RPMI8226 (cell line): Measurements from ENCODE around the gene OTUD6A.

Source experiments
- DNase-seq: peaks from one replicate; pipeline ENCODE4 v3.0.0-alpha.2; 2015

The OTUD6A gene

DNA sequence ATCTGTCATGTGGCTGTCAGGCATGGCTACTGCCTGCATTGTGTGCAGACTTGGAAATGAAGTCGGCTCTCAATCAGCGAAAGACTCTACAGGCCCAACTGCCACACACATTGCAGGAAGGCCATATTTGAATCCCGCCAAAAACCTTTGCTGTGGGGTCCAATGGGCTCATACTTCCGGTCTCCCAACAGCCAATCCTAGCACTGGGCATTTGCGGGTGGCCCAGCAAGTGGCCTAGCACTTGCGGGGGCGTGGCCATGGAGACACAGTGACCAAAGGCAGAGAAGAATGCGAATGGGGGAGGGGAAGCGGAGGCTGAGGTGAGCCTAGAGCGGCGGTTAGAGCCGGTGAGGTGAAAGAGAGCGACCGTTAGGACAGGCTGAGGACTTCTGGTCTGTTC is at the start of gene OTUD6A:
Gene OTUD6A (plus strand): TSS at position 382 of the 400 bp plus-strand sequence. CDS start 68 bp downstream, outside the sequence.
- no peak for DNase-seq

DNA sequence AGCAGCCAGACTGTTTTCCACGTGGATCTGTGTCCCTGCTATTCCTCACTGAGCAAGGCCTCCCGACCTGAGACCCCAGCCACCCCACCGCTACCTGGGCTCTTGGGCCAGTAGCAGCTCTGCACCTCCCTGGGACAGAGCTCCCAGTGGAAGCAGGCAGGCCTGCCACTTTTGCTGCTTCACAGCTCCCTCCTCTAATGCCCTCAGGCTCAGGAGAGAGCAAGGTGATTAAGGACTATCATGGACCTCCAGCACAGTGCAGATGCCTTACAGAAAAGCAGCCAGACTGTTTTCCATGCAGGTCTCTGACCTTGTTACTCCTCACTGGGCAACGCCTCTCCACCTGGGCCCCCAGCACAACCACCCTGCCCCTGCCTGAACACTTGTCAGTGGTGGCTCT is 49.5 kb upstream of the OTUD6A start:
- DNase-seq = no peak

- DNase-seq = no peak
Observed at GRCh38 chrX:70013466-70014381, 48.5 kb upstream of the OTUD6A start.

- DNase-seq = no peak
Observed at GRCh38 chrX:70016513-70016912, 45.7 kb upstream of the OTUD6A start.

- DNase-seq = no peak
Observed at GRCh38 chrX:70022616-70023015, 39.6 kb upstream of the OTUD6A start.

GRCh38 chrX:70025464-70025863 is 36.8 kb upstream of the OTUD6A start:
- DNase-seq = no peak

GRCh38 chrX:70026112-70026850 is 36.0 kb upstream of the OTUD6A start:
- DNase-seq = no peak

DNA sequence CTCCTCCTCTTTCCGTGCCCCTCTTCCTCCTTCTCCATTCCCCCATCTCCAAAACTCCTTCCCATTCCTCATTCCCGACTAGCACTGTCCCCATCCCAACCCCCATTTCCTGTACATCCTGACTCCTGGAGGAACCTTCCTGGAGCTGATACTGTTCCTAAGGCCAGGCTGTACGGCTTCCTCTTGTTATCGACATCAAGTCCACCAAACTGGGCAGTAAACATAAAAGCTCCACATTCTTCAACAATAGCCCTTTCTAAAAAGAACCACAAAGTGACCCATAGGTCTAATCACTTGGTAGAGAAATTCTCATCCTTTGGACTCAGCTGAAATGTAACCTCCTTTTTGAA is 35.4 kb upstream of the OTUD6A start:
- no peak for DNase-seq

DNA sequence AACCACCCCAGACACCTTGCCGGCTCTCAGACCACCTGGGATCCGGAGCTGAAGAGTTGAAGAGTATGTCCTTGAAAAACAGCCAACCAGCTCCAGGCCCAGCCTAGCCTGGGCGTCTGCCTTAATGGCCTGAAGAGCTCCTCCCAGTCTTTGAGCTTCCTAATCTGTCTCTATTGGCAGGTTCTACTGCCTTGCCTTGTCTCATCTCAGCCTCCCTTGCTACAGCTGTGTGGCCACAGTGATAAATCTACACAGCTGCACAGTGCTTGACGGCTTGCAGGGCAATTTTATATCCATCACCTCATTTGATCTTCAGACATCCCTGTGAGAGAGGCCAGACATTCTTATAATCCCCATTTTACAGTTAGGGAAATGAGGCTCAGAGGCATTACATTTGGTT is 32.4 kb upstream of the OTUD6A start:
- no peak for DNase-seq

DNA sequence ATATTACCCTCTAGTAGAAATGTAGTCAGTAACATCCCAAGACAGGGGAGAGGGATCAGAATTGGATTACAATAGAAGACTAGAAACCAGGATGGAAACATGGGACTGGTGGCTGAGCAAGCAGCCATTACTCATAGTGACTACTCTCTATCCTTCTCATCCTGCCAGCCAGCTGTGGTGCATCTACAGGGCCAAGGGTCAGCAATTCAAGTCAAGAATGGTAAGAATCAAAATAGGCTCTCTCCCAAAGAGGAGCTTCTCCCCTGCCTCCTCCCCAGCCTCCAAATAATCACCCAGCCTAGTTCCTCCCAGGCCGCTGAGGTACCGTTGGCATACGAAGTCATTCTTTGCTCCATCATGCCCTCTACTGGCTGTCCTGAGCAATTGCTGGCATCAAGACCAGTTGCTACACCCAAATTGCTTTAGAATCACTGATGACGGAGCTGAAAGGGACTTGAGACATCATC is 31.9 kb upstream of the OTUD6A start:
- DNase-seq = peak; percentile 61

GRCh38 chrX:70032792-70033191 is 29.5 kb upstream of the OTUD6A start:
- DNase-seq = no peak

DNA sequence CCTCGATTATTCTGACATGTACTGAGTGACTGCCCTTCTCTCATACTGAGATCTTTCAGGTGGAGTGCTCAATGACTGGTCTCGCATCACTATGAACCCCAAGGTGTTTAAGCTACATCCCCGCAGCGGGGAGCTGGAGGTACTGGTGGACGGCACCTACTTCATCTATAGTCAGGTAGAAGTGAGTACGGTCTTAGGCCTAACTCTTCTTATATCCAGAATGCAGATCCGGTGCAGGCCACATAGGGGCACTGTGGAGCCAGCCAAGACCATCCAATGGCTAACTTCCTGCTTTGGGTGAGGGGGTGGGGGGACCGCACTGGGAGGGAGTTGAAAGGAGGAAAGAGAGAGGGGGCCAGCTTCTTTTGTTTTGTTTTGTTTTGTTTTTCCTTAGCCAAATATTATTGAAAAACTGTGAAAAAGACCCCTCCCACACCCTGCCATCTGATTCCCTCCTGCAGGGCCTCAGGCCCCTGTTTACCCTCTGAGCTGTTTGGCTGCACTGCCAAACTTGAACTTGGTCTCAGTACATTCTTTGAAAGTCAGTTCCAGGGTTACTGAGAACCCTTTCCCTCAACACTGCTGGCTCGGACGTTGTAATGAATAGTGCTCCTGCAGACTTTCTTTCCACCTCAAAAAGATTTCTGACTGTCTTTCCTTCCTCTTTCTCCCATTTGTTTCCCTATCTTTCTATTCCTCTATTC is 28.8 kb upstream of the OTUD6A start:
- DNase-seq = peak; percentile 37

DNA sequence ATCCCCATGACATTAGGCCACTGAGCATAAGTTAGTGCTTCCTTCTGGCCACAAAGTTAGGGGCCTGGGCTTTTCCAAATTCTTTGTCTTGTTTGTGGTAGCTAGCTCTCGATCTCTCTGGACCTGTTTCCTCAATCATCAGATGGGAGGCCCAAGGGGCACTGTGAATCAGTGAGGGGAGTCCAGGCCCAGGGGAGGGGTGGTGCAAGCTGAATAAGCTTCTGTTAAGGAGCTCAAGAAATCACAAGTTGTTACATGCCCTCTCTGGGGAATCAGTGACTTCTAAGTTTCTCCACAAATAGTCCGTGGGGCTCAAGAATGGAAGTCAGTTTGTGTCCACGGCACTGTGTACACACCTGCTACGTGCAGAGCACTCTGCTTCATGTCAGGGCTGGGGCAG is 27.6 kb upstream of the OTUD6A start:
- DNase-seq = no peak

- no peak for DNase-seq
Observed at GRCh38 chrX:70038515-70038914, 23.7 kb upstream of the OTUD6A start.

DNA sequence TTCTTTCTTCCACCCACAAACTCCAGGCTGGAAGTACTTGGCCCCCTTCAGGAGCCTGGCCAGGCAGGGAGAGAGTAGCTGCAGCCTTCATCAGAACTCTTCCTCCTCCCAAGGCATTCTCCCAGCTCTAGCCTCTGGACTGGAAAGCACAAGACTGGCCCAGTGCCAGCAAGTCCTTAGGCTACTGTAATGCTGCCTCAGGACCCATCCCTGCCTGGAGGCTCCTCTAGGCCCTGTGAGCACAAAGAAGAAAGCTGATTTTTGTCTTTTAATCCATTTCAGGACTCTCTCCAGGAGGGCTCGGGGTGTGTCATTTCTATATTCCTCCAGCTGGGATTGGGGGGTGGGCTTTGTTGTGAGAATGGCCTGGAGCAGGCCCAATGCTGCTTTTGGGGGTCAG is 23.3 kb upstream of the OTUD6A start:
- DNase-seq = no peak

GRCh38 chrX:70039758-70040157 is 22.5 kb upstream of the OTUD6A start:
- DNase-seq = no peak

GRCh38 chrX:70041993-70042392 is 20.3 kb upstream of the OTUD6A start:
- no peak for DNase-seq

DNA sequence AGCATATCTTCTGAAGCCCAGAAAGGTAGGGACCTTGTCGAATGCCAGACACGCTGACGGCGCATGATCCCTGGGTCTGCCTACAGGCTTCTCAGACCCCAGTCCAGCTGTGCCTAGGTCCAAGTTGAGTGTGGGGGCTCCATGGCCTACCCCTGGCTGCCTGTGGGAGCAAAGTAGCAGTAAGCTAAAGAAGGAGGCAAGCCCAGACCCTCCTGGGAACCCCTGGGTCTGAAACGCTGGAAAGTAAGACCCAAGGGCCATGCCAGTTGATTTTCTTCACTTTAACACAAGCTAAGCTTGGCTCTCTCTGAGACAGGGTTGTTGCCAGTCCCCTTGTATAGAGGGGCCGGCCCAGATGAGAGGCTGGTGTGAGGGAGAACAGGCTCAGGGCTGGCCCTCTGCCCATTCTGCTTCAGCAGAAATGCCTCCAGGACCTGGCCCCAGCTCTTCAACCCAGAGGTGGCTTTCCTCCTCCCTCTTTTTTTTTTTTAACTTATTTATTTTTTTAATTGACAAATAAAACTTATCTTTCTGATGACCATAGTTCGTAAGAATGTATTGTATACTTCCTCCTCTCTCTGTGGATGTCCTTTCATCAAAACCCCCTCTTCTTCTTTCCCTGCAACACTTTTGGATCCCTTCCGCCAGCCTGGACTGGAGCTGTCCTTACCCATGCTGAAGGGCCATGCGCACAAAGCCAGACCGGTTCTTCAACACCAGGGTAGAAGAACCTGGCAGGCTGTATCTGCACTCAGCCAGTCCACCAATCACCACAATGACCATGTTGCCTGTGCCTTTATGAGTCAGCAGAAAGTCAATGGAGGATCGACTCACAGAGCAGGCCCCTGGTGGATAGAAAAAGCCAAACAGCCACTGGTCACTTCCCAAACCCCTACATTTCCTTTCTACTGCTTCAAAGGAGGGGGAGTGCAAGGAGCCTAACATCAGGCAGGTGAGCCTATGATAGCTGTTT is 19.6 kb upstream of the OTUD6A start:
- DNase-seq = no peak

DNA sequence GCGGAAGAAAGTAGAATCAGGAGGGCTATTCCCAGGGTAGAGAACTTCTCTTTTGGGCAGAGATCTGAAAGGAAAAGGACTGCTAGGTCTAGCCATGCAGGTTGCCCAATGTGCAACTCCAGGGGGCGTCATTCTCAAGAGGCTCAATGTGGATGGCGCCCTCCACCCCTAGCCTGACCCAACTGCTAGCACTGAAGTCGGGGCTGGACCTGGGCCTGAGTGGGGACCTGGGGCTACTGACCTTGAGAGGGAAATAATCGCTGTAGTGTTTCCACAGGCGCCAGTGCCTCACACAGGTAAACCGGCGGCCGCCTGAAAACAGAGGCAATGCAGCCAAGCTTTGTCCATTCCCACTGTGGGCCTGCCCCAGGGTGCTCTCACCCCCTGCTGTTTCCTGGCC is 18.6 kb upstream of the OTUD6A start:
- DNase-seq = no peak

DNA sequence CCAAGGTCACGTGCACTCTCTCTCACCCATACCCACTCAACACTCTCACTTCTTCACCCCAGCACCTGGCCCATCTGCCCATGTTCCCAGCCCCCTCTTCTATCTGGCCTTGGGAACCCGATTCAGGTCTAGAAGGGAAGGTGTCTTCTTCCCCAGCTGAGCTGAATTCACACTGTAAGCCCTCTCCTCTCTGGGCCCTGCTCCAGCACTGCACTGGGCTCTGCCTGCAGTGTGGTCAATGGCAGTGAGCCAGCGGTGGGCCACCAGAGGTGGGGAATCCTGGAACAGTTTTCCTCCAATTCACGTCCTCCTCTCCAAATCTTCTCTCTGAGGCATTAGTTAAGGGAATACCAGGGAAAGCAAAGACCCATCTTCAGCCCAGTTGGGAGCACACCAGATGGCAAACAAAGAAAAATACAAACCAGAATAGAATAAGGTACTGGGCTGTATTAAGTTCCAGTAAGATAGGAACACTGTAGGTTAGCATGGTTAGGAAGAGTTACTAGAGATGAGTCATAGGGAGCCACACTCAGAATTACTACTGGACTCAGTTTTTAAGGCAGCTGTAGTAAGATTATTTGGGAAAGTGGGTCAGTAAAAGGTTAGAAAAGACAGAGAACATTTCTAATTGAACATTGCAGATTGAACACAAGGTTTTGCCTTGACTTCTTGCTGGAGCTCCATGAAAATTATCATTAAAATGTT is 17.6 kb upstream of the OTUD6A start:
- no peak for DNase-seq

GRCh38 chrX:70046978-70047377 is 15.3 kb upstream of the OTUD6A start:
- DNase-seq = no peak

GRCh38 chrX:70049406-70049805 is 12.9 kb upstream of the OTUD6A start:
- DNase-seq = no peak
